UCSD-AML1 (cell line): ENCODE results near the gene P2RY2.
"Not testable (repeated sequence)": the region's sequence is repeated elsewhere in the genome, so short reads cannot be mapped to it uniquely, and the experiment has no call there.

Source experiments
- DNase-seq: peaks from one replicate; lab custom pipeline; 2025; ENCODE audit not compliant: unreplicated experiment; lab: John Stamatoyannopoulos, UW

Gene P2RY2

DNA sequence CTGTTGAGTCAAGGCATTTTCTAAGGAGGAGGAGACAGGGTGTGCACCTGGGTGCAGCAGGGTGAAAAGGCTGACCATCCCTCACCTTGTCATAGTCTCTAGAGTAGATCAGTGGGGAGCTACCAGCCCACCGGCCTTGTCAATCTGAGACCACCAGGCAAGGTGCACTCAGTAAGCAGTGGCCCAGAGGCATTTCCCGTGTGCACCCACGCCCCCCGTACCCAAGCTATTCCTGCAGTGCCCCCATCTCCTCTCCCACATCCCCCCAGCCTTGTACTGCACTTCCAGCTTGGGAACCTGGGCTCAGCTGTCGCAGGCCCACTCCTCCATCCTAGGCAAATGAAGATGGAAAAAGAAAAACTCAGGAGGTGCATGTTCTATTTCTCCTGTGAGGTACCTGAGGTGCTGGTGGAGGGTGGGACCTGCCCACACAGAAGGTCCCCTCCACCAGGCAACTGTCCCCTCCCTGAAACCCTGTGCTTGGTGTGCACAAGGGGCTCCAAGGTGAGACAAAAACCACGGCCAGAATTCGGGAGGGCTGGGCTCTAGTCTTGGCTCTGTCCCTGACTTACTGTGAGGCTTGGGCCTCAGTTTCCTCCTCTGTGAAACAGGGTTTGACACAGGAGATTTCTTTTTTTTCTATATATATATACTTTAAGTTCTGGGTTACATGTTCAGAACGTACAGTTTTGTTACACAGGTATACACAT lies 8.4 kb downstream of the P2RY2 start:
- no peak for DNase-seq

- DNase-seq, result no peak
Observed at GRCh38 chr11:73227571-73228211, 9.6 kb downstream of the P2RY2 start.

- no peak for DNase-seq
Observed at GRCh38 chr11:73228268-73229134, 10.4 kb downstream of the P2RY2 start.

- no peak for DNase-seq
Observed at GRCh38 chr11:73229321-73229895, 11.3 kb downstream of the P2RY2 start.

GRCh38 chr11:73229896-73230875 lies 12.1 kb downstream of the P2RY2 start:
- DNase-seq, result no peak

- no peak for DNase-seq
Observed at GRCh38 chr11:73230931-73231330, 12.8 kb downstream of the P2RY2 start.

- DNase-seq, result not testable (repeated sequence)
Observed at GRCh38 chr11:73232487-73232886, 14.4 kb downstream of the P2RY2 start.

DNA sequence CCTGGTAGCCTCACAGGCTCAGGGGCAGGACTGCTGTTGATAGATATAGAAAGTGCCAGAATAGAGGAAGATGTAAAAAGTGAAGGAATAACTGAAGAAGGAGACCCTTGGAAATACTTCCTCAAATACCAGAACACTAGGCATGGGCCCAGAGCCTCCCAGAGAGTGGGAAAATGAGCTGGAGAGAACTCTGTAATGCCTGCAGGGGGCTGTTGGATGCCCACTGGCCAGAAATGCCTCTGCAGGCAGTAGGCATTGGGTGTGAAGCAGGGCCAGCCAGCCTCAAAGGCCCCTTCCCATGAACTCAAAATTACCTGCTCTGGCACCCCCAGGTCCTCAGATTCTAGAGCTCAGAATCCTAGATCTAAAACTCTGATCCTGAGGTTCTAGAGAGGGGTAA lies 15.1 kb downstream of the P2RY2 start:
- no peak for DNase-seq

DNA sequence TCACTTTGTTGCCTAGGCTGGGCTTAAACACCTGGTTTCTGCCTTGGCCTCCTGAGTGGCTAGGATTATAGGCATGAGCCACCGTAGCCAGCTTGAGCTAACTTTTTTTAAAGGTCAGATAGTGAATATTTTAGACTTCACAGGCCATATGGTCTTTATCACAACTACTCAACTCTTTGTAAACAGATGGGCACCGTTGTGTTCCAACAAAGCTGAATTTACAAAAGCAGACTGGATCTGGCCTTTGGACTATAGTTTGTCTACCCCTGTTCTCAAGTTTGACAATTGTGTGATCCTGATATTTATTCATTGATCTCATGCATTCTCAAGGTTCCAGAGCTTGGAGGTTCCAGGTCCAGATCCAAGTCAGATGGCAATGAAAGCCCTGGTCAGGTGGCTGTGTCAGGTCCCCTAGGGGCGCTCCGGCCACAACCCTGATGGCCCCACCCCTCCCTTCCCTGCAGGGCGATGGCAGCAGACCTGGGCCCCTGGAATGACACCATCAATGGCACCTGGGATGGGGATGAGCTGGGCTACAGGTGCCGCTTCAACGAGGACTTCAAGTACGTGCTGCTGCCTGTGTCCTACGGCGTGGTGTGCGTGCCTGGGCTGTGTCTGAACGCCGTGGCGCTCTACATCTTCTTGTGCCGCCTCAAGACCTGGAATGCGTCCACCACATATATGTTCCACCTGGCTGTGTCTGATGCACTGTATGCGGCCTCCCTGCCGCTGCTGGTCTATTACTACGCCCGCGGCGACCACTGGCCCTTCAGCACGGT lies 15.8 kb downstream of the P2RY2 start:
- DNase-seq, result no peak

DNA sequence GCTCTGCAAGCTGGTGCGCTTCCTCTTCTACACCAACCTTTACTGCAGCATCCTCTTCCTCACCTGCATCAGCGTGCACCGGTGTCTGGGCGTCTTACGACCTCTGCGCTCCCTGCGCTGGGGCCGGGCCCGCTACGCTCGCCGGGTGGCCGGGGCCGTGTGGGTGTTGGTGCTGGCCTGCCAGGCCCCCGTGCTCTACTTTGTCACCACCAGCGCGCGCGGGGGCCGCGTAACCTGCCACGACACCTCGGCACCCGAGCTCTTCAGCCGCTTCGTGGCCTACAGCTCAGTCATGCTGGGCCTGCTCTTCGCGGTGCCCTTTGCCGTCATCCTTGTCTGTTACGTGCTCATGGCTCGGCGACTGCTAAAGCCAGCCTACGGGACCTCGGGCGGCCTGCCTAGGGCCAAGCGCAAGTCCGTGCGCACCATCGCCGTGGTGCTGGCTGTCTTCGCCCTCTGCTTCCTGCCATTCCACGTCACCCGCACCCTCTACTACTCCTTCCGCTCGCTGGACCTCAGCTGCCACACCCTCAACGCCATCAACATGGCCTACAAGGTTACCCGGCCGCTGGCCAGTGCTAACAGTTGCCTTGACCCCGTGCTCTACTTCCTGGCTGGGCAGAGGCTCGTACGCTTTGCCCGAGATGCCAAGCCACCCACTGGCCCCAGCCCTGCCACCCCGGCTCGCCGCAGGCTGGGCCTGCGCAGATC lies 16.5 kb downstream of the P2RY2 start:
- no peak for DNase-seq

DNA sequence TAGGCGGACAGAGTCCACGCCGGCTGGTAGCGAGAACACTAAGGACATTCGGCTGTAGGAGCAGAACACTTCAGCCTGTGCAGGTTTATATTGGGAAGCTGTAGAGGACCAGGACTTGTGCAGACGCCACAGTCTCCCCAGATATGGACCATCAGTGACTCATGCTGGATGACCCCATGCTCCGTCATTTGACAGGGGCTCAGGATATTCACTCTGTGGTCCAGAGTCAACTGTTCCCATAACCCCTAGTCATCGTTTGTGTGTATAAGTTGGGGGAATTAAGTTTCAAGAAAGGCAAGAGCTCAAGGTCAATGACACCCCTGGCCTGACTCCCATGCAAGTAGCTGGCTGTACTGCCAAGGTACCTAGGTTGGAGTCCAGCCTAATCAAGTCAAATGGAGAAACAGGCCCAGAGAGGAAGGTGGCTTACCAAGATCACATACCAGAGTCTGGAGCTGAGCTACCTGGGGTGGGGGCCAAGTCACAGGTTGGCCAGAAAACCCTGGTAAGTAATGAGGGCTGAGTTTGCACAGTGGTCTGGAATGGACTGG lies 17.2 kb downstream of the P2RY2 start:
- no peak for DNase-seq

DNA sequence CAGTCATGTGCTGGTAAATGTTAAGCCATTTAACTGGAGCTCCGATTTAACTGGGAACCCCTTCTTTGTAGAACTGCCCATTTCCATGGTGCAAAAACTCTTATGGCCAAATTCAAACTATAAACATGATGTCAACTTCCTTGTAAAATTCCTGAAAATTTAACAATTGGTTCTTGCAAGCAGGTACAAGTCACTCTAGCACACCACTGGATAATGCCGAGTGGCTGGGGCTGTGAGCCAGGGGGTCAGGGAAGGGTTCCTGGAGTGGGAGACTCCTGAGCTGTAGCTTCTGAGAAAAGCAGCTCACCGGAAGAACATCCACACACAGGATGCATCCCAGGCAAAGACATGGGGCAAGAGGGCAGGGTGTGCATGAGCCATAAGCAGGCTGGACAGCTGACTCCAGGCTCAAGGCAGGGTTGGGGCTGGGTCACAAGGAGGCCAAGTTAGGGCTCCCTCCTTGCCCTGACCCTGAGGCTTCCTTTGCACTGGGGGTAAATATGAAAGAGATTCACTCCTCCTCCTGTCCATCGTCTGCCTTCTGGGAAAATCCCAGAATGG lies 18.2 kb downstream of the P2RY2 start:
- DNase-seq, result no peak

- DNase-seq, result peak; percentile 67
Observed at GRCh38 chr11:73236854-73237253, 18.8 kb downstream of the P2RY2 start.

GRCh38 chr11:73237471-73238290 lies 19.6 kb downstream of the P2RY2 start:
- no peak for DNase-seq

- no peak for DNase-seq
Observed at GRCh38 chr11:73239111-73239521, 21.0 kb downstream of the P2RY2 start.

GRCh38 chr11:73239571-73240189 lies 21.6 kb downstream of the P2RY2 start:
- no peak for DNase-seq

DNA sequence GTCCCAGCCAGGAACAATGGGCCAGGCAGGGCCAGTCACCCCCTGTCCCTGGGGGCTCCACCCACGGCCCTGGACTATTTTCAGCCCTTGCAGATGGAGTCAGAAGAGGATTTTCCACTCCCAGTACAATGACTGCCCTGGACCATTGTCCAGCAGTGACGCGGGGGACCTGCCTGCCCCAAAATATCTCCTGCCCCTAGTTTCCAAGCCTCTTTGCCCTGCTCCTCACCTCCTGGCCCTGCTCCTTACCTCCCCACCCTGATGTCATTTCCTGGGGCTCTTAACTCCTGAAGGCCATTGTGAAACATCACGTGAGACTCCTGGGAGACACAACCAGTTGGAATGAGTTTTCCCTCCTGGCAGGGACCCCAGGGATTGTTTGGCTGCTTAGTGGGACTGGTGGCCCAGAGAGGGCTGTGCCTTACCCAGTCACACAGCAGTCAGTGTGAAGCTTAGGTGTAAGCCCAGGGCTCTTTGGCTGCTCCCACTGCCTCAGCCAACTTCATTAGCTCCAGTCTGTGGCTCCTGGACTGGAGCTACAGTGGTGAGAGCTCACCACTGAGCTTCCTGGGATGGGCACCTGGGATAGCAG lies 22.2 kb downstream of the P2RY2 start:
- no peak for DNase-seq
